CD4-positive, alpha-beta T cell (primary cell): ENCODE data around the gene PLIN4. TPM values are rescaled to one million over a fixed set of nuclear protein-coding genes. Genes with fewer than 3 reads are reported as not detected.

Experiments used
- ATAC-seq: fragments of 200-7000 bp; cut with Tn5 transposase; one replicate; pipeline ENCODE4 v1.10.0; 2022; ENCODE audit warnings: mild to moderate bottlenecking; ENCODE audit not compliant: poor library complexity
- CTCF ChIA-PET: fragments of 350-600 bp; sonication (Branson Sonifier 250); formaldehyde crosslinking; loops from one replicate; lab custom pipeline; 2021; ENCODE audit warnings: antibody characterized with exemption, inconsistent platforms; lab: Charles Lee
- POLR2A ChIA-PET: fragments of 350-600 bp; sonication (Branson Sonifier 250); formaldehyde crosslinking; loops from one replicate; lab custom pipeline; 2021; ENCODE audit warnings: antibody characterized with exemption, inconsistent platforms; lab: Charles Lee
- DNase-seq, 14 experiments: peaks; one replicate each; pipeline ENCODE4 v3.0.0-alpha.2; 2013 to 2020; ENCODE audit warnings: mixed read lengths in 2 of 14
- H3K27ac ChIP-seq, 2 donors: one replicate each; pipeline versions ENCODE4 v1.5.1 to v1.7.0; 2013; ENCODE audit warnings: low read length in 2 of 2, low read depth in 1 of 2, mild to moderate bottlenecking in 1 of 2
- H3K27me3 ChIP-seq, 2 experiments: 1 replicate in 1 of 2; 2 replicates in 1 of 2; pipeline versions ENCODE4 v1.6.1 to v1.7.0; 2013; ENCODE audit warnings: low read length in 2 of 2, control low read depth in 1 of 2, mild to moderate bottlenecking in 1 of 2, moderate library complexity in 1 of 2; ENCODE audit not compliant: insufficient read depth in 2 of 2, control insufficient read depth in 1 of 2
- H3K36me3 ChIP-seq: one replicate; pipeline ENCODE4 v1.6.1; 2013; ENCODE audit warnings: low read length, control low read depth; ENCODE audit not compliant: insufficient read depth
- H3K4me1 ChIP-seq: one replicate; pipeline ENCODE4 v1.6.1; 2013; ENCODE audit warnings: low read length, control low read depth; ENCODE audit not compliant: insufficient read depth
- H3K4me3 ChIP-seq: one replicate; pipeline ENCODE4 v1.5.1; 2013; ENCODE audit warnings: mild to moderate bottlenecking, low read length, moderate library complexity
- H3K9me3 ChIP-seq, 2 experiments: 1 replicate in 1 of 2; 2 replicates in 1 of 2; pipeline versions ENCODE4 v1.6.1 to v1.7.0; 2013; ENCODE audit warnings: low read length in 2 of 2, mild to moderate bottlenecking in 2 of 2, control low read depth in 1 of 2, moderate library complexity in 1 of 2; ENCODE audit not compliant: control insufficient read depth in 1 of 2, insufficient read depth in 1 of 2
- H3K27ac Mint-ChIP-seq: one replicate; pipeline ENCODE4 v1.8.0; 2020; ENCODE audit warnings: mixed read lengths
- H3K27me3 Mint-ChIP-seq: one replicate; pipeline ENCODE4 v1.8.0; 2021; ENCODE audit warnings: mixed read lengths
- H3K36me3 Mint-ChIP-seq: one replicate; pipeline ENCODE4 v1.8.0; 2021; ENCODE audit warnings: low read depth, mixed read lengths
- H3K4me1 Mint-ChIP-seq: one replicate; pipeline ENCODE4 v1.8.0; 2021; ENCODE audit warnings: low read depth, mixed read lengths
- H3K4me3 Mint-ChIP-seq: one replicate; pipeline ENCODE4 v1.8.0; 2020; ENCODE audit warnings: mild to moderate bottlenecking, mixed read lengths
- H3K9me3 Mint-ChIP-seq: one replicate; pipeline ENCODE4 v1.8.0; 2020; ENCODE audit warnings: mixed read lengths
- CTCF ChIP-seq: fragments of 200-600 bp; IDR thresholded peaks from one replicate; pipeline ENCODE4 v1.8.0; 2022; ENCODE audit warnings: antibody characterized with exemption, mild to moderate bottlenecking
- intact Hi-C, 2 experiments: fragments of 100-400 bp; cut with DNase I in 1 of 2; cut with micrococcal nuclease in 1 of 2; formaldehyde crosslinking; loops; one replicate each; pipeline versions ENCODE4 v1.15.1 to v1.9.0; 2023 to 2025; cut with DNase I, micrococcal nuclease
- total RNA-seq, 174 experiments: library from RNA in 2 of 174; stranded (reverse) in 2 of 174; gene quantifications; one replicate each; pipeline ENCODE4 v1.2.3 and lab custom pipeline; 2021 to 2026

PLIN4 gene
- total RNA-seq, 2 experiments from 2014 or later: not detected

GRCh38 chr19:4513248-4513647 is 5.0 kb downstream of the PLIN4 start:
- intact Hi-C loops: no loop called here
- Histone ChIP-seq H3K9me3 (peaks cover 0 to 14% of the 10 kb centered on the region in 2 experiments), H3K27ac (no peak overlapping the region), H3K4me3 (no peak overlapping the region), H3K27me3 (no peaks in the 10 kb centered on the region), H3K4me1 (no peaks in the 10 kb centered on the region), H3K36me3 (no peaks in the 10 kb centered on the region)
- no peaks in the 10 kb centered on the region for H3K36me3 Mint-ChIP-seq
- H3K27ac Mint-ChIP-seq: no peak overlapping the region
- ATAC-seq (no peak), DNase-seq (peak in 1 of 14 experiments; percentile 21)
- no peak for TF ChIP-seq CTCF
- POLR2A ChIA-PET: no interaction called here
- H3K4me3 Mint-ChIP-seq: no peak overlapping the region
- no peaks in the 10 kb centered on the region for H3K9me3 Mint-ChIP-seq
- no peaks in the 10 kb centered on the region for H3K27me3 Mint-ChIP-seq
- no peaks in the 10 kb centered on the region for H3K4me1 Mint-ChIP-seq
- CTCF ChIA-PET: interaction anchor here (1.1 kb wide), 1 partner anchor 12 kb away, joined by 3 read pairs; no protein-coding TSS in a partner anchor

- peaks cover 0 to 9% of the 10 kb centered on the region in 2 experiments for H3K9me3 ChIP-seq
- POLR2A ChIA-PET: no interaction called here
- no peak for ATAC-seq
- no peaks in the 10 kb centered on the region for H3K36me3 ChIP-seq
- intact Hi-C loops: no loop called here
- H3K27me3 ChIP-seq: no peaks in the 10 kb centered on the region
- Mint-ChIP-seq H3K9me3 (no peaks in the 10 kb centered on the region), H3K4me3 (no peak overlapping the region), H3K27ac (no peak overlapping the region), H3K36me3 (no peaks in the 10 kb centered on the region), H3K27me3 (no peaks in the 10 kb centered on the region), H3K4me1 (no peaks in the 10 kb centered on the region)
- DNase-seq: peak in 1 of 14 experiments; percentile 10
- H3K4me3 ChIP-seq: no peak overlapping the region
- H3K4me1 ChIP-seq: no peaks in the 10 kb centered on the region
- CTCF ChIA-PET: no interaction called here
- H3K27ac ChIP-seq: no peak overlapping the region
- no peak for TF ChIP-seq CTCF
Measured at GRCh38 chr19:4512070-4512469, 6.2 kb downstream of the PLIN4 start.

GRCh38 chr19:4511300-4512054 is 6.8 kb downstream of the PLIN4 start:
- CTCF ChIA-PET: no interaction called here
- H3K27ac ChIP-seq: no peak overlapping the region
- Mint-ChIP-seq H3K9me3 (no peaks in the 10 kb centered on the region), H3K27me3 (no peaks in the 10 kb centered on the region), H3K36me3 (peaks cover under 1% of the 10 kb centered on the region), H3K4me3 (no peak overlapping the region), H3K27ac (no peak overlapping the region), H3K4me1 (no peaks in the 10 kb centered on the region)
- H3K9me3 ChIP-seq: peaks cover 0 to 9% of the 10 kb centered on the region in 2 experiments
- intact Hi-C loops: no loop called here
- H3K27me3 ChIP-seq: no peaks in the 10 kb centered on the region
- no peaks in the 10 kb centered on the region for H3K36me3 ChIP-seq
- H3K4me1 ChIP-seq: no peaks in the 10 kb centered on the region
- POLR2A ChIA-PET: no interaction called here
- no peak for ATAC-seq
- no peak overlapping the region for H3K4me3 ChIP-seq
- TF ChIP-seq CTCF: no peak
- peak in 1 of 14 experiments; percentile 31 for DNase-seq
